Measurements from ENCODE around the gene RELT.

The RELT gene

GRCh38 chr11:73376160-73376802 lies at the start of gene RELT:
Gene RELT, plus strand, starts transcription at chr11:73376399. Its CDS starts 12,738 bp downstream, at chr11:73389137.
- in situ Hi-C loops (cut with MboI; ENCODE audit: low sequenced_read_pairs): no loop called here

GRCh38 chr11:73326929-73327811 lies 49.0 kb upstream of the RELT start:
- in situ Hi-C loops (cut with MboI; ENCODE audit: low sequenced_read_pairs): no loop called here

DNA sequence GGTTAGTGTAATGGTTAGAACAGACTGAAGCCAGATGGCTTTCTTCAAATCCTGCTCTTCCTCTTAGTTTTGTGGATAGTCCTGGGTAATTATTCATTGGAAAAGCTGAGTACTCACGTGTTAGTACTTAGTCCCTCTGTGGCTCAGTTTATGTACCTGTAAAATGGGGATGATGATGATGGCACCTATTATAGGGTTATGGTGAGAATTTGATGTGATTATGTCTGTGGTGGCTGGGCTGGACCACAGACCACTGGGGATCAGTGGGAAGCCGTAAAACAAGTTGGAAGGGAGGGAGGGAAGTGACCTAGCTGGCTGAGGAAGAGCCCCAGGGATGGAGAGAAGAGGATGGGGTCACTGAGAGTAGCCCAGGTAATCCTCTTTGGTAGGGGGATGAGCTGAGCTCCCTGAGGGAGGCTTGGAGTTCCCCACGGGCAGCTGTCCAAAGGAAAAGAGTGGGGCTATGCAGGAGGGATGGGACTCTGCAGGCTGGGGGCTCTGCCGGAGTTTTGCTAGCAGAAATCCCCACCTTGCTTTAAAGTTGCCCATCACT lies 48.3 kb upstream of the RELT start:
- in situ Hi-C loops (cut with MboI; ENCODE audit: low sequenced_read_pairs): no loop called here

- in situ Hi-C loops (cut with MboI; ENCODE audit: low sequenced_read_pairs): no loop called here
These were observed 45.6 kb upstream of the RELT start for GRCh38 chr11:73330569-73331093.

DNA sequence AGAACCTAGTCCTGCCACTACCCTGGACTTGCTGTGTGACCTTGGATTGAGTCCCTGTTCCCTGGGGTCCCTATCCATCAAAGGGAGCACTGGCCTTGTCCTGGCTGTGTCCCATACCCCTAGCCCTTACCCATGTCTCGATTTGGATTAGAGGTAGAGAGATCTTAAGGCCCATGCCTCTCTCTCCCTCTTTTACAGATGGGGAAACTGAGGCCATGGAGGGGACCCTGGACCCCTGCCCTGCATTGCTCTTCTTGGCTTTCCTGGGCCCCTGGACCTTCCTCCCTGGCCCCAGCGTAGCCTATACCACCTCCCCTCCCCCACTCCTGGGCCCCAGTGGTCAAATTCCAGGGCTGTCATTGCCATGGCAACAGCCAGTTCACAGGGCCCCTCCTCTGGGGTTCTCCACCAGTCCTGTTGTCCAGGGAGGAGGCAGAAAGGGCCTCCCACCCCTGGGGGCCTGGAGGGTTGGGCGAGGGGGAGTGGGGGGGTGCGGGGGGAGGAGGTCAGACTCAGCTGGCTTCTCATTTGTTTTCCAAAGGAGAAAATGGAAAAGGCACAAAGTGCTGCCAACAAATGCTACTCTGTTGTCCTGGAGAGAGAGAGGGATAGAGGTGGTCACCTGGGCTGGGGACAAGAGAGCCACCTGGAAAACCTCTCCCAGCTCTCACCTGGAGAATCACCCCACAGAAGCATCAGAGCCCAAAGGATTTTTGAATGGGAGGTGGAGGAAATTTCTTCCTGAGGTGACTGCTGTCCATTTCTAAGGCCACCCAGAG lies 44.9 kb upstream of the RELT start:
- in situ Hi-C loops (cut with MboI; ENCODE audit: low sequenced_read_pairs): no loop called here

DNA sequence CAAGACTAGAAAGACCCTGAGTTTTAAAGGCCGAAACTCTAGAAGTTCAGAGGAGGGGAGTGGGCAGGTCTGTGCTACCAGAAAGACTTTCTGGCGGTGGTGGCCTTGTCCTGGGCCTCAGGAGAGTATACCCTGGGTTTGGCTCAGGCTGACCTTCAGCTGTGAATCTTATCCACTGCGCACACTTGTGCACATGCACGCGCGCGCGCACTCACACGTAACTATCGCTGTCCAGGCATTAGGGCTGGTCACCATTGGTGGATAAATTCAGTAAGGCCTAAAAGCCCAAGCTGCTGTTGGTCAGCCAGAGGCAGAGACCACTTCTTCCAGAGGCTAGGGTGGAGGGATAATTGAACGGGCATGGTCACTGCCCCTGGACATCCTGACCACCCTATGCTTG lies 43.0 kb upstream of the RELT start:
- in situ Hi-C loops (cut with MboI; ENCODE audit: low sequenced_read_pairs): no loop called here

GRCh38 chr11:73333640-73334383 lies 42.4 kb upstream of the RELT start:
- in situ Hi-C loops (cut with MboI; ENCODE audit: low sequenced_read_pairs): no loop called here

- in situ Hi-C loops (cut with MboI; ENCODE audit: low sequenced_read_pairs): no loop called here
These were observed 41.6 kb upstream of the RELT start for GRCh38 chr11:73334384-73335203.

- in situ Hi-C loops (cut with MboI; ENCODE audit: low sequenced_read_pairs): no loop called here
These were observed 40.8 kb upstream of the RELT start for GRCh38 chr11:73335204-73335923.

DNA sequence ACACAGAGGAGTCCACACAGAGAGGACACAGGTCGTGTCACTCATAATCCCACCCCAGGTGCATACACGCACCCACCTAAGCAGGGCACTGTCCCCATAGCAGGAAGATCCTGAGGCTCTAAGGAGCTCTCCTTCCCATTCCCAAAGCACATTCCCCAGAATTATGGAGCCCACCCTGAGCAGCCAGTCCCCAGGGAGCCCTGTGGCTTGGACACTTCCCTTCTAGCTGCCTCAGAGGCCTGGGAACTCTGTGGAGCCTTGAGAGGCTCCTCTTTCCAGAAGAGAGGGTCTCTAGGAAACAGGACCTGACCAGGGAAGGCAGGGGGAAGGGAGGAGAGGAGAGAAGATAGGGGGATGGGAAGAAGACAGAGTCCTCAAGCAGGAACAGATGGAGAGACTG lies 38.4 kb upstream of the RELT start:
- in situ Hi-C loops (cut with MboI; ENCODE audit: low sequenced_read_pairs): no loop called here

DNA sequence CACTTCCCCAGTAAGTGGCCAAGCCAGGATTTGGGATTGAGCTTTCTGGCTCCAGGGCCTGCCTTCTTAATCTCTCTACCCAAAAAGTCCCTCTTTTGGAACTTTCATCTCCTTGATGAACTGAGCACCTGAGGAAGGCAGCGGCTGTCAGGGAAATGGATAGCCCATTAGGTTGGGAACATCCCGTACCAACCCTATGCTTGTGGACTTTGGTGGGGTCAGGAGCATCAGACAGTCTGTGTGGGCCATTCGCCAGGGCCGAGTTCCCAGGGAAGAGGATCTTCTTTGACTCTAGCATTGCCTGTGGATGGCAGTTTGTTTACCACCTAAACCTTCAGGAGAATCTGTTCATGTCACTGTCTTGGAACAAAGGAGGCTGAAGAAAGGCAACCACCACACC lies 37.9 kb upstream of the RELT start:
- in situ Hi-C loops (cut with MboI; ENCODE audit: low sequenced_read_pairs): no loop called here

GRCh38 chr11:73340164-73340563 lies 36.0 kb upstream of the RELT start:
- in situ Hi-C loops (cut with MboI; ENCODE audit: low sequenced_read_pairs): no loop called here

- in situ Hi-C loops (cut with MboI; ENCODE audit: low sequenced_read_pairs): no loop called here
These were observed 33.6 kb upstream of the RELT start for GRCh38 chr11:73342633-73343032.

GRCh38 chr11:73343076-73343873 lies 32.9 kb upstream of the RELT start:
- in situ Hi-C loops (cut with MboI; ENCODE audit: low sequenced_read_pairs): no loop called here

GRCh38 chr11:73344191-73344607 lies 32.0 kb upstream of the RELT start:
- in situ Hi-C loops (cut with MboI; ENCODE audit: low sequenced_read_pairs): no loop called here

DNA sequence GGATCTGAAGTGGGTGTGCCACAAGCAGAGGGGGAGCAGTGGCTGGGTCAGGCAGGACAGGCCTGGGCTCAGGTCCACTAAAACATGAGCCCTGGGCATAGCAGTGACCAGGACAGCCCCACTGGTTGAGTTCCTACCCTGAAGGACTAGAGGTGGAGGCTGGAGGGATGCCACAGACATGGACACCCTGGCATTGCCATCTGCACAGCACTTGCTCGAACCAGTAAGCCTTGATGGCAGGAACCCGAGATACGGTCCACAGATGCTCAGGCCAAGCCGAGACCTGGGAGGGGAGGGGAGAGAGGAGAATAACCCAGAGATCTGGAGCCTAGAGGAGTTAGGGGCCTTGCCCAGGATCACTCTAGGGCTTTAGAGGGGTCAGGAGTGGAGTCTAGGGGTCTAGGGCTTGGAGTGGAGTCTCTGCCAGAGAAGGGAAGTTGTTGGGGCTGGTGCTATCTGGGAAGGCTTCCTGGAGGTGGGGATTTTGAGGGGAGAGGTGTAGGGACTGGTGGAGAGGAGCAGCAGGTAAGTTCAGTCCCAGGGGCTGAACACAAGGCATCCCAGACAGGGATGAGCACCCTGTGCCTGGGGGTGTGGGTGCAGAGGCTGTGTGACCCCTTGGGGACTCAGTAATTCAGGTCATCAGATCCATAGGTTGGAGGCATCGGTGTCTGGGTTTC lies 30.6 kb upstream of the RELT start:
- in situ Hi-C loops (cut with MboI; ENCODE audit: low sequenced_read_pairs): no loop called here

GRCh38 chr11:73346186-73346935 lies 29.8 kb upstream of the RELT start:
- in situ Hi-C loops (cut with MboI; ENCODE audit: low sequenced_read_pairs): no loop called here
